ENCODE measurements around the gene LYRM9.

DNA sequence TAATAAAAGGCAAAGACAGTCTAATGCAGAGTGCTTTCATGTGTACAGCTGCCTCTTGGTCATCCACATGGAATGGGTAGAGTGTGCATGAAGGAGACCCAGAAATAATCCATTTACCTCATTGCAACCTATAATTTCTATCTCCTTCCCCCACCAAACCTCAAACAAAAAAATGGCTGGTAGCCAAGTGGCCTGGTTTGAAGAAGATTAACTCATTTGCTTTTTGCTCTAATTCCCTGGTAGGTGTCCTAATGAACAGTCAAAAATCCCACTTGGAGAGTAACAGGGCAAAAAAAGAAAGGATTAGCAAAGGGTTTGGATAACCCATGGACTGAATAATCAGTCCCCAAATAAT, 13.0 kb upstream of the LYRM9 start:
- TF ChIP-seq GATA2 (IDR thresholded peaks at IDR 0.05; ENCODE audit: low read depth, low read length) (no peak), GATA3 (IDR thresholded peaks at IDR 0.05; ENCODE audit: low read depth, low read length) (no peak)
